Activated T-cell treated with anti-CD3 and anti-CD28 coated beads, Interleukin-2, amount 50 U/mL, for 24 hours (primary cell): ENCODE measurements around the gene LRMDA.

Experiments used
- DNase-seq: peaks from one replicate; pipeline ENCODE4 v3.0.0-alpha.2; 2020
- H3K27ac Mint-ChIP-seq: 2 replicates; pipeline ENCODE4 v1.8.0; 2020; ENCODE audit warnings: mild to moderate bottlenecking, mixed read lengths
- H3K27me3 Mint-ChIP-seq: 2 replicates; pipeline ENCODE4 v1.8.0; 2020; ENCODE audit warnings: mixed read lengths
- H3K36me3 Mint-ChIP-seq: 2 replicates; pipeline ENCODE4 v1.8.0; 2020; ENCODE audit warnings: low read depth, mixed read lengths
- H3K4me1 Mint-ChIP-seq: 2 replicates; pipeline ENCODE4 v1.8.0; 2020; ENCODE audit warnings: low read depth, mixed read lengths
- H3K4me3 Mint-ChIP-seq: 2 replicates; pipeline ENCODE4 v1.8.0; 2020; ENCODE audit warnings: mild to moderate bottlenecking, moderate library complexity, mixed read lengths
- H3K9me3 Mint-ChIP-seq: 2 replicates; pipeline ENCODE4 v1.8.0; 2020; ENCODE audit warnings: mixed read lengths

Gene LRMDA

GRCh38 chr10:75937823-75938222 lies 506.4 kb downstream of the LRMDA start:
- Mint-ChIP-seq H3K27ac (no peak overlapping the region), H3K4me3 (no peak overlapping the region), H3K36me3 (no peaks in the 10 kb centered on the region), H3K4me1 (no peaks in the 10 kb centered on the region), H3K9me3 (no peaks in the 10 kb centered on the region), H3K27me3 (peaks cover 12% of the 10 kb centered on the region)
- no peak for DNase-seq

DNA sequence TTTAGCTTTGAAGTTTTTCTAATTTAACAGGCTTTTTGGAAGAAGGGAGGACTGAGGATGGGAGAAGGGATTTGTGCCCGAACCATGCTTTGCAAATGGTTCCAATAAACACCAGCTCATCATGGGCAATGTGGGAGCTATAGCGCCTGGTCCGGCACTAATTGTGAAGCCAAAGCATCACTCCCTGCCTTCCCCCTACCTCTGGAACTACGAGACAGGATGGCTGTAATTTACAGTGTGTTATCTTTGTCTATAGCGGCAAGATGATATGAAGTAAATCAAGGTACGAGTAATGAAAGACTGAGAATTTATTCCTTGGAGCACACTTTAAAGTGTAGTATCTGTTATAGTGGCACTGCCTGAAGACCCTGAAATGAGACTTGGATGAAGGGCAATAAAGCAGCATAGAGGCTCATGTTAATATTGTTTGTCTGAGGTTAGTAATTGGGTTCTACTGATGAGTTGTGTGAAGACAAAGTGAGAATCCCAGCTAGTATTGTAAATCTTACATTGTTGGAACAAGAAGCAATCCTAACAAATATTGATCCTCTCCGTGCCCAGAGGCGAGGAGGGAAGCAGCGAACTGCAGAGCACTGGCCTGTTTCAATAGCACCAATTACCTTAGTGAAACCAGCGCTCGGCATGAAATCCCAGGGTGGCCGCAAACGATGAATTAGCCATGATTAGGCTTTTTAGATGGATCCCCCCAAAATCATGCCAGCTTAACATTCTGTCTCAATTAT lies 507.1 kb downstream of the LRMDA start:
- H3K9me3 Mint-ChIP-seq, result no peaks in the 10 kb centered on the region
- no peak overlapping the region for H3K27ac Mint-ChIP-seq
- H3K36me3 Mint-ChIP-seq, result no peaks in the 10 kb centered on the region
- no peak overlapping the region for H3K4me3 Mint-ChIP-seq
- H3K27me3 Mint-ChIP-seq, result peaks cover 12% of the 10 kb centered on the region
- DNase-seq, result no peak
- no peaks in the 10 kb centered on the region for H3K4me1 Mint-ChIP-seq

GRCh38 chr10:75939541-75939940 lies 508.1 kb downstream of the LRMDA start:
- Mint-ChIP-seq H3K36me3 (no peaks in the 10 kb centered on the region), H3K4me1 (no peaks in the 10 kb centered on the region), H3K27ac (no peak overlapping the region), H3K9me3 (peaks cover 4% of the 10 kb centered on the region), H3K27me3 (peaks cover 12% of the 10 kb centered on the region), H3K4me3 (no peak overlapping the region)
- no peak for DNase-seq

DNA sequence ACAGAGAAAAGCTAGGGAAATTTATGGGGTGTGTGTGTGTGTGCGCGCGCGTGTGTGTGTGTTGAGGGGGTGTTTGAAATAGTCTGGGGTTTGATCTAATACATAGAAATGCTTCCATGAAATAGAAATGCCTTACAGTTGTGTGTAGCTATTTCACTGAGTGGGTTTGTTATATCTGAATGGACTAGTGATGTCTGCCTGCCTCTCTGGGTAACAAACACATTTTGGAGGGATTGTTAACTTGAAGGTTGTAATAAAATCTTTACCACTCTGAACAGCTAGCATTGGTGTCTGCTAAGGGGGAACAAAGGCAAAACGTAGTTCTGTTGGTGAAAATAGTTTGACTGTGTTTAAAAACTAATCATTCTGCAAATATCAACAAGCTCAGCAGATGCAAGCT lies 509.3 kb downstream of the LRMDA start:
- Mint-ChIP-seq H3K27ac (no peak overlapping the region), H3K27me3 (peaks cover 12% of the 10 kb centered on the region), H3K4me1 (no peaks in the 10 kb centered on the region), H3K4me3 (no peak overlapping the region), H3K36me3 (no peaks in the 10 kb centered on the region), H3K9me3 (peaks cover 11% of the 10 kb centered on the region)
- no peak for DNase-seq

DNA sequence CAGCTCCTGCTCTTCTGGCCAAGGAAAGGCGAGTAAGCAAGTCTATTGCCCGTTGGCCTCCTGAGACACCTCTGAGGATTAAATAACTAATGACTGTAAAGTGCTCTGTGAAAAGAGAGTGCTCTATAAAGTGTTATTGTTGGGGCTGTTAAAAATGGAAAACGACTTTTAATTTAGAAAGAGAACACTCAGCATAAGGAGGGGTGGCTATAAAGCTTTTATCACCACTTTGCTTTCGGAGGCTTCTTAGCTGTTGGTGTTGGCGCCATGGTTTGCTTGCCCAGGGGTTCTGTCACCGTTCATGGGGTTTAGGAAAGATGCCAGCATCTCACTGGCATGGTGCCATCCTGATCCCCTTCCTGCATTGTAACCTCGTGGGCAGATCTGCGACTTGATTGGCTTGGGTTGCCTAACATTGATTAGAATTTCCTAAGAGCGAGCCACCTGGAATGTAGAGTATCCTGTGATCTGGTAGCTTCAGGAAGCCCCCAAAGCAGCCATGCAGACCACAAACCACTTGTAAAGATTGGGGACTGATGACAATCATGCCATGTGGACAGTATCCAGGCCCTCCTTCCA lies 509.9 kb downstream of the LRMDA start:
- no peaks in the 10 kb centered on the region for H3K36me3 Mint-ChIP-seq
- no peak overlapping the region for H3K4me3 Mint-ChIP-seq
- H3K4me1 Mint-ChIP-seq, result no peaks in the 10 kb centered on the region
- peaks cover 13% of the 10 kb centered on the region for H3K9me3 Mint-ChIP-seq
- no peak overlapping the region for H3K27ac Mint-ChIP-seq
- no peak for DNase-seq
- H3K27me3 Mint-ChIP-seq, result peaks cover 12% of the 10 kb centered on the region

- H3K36me3 Mint-ChIP-seq, result no peaks in the 10 kb centered on the region
- peaks cover 13% of the 10 kb centered on the region for H3K9me3 Mint-ChIP-seq
- H3K4me1 Mint-ChIP-seq, result no peaks in the 10 kb centered on the region
- H3K27ac Mint-ChIP-seq, result no peak overlapping the region
- DNase-seq, result no peak
- no peak overlapping the region for H3K4me3 Mint-ChIP-seq
- peaks cover 5% of the 10 kb centered on the region for H3K27me3 Mint-ChIP-seq
Measured at GRCh38 chr10:75944061-75944460, 512.6 kb downstream of the LRMDA start.

DNA sequence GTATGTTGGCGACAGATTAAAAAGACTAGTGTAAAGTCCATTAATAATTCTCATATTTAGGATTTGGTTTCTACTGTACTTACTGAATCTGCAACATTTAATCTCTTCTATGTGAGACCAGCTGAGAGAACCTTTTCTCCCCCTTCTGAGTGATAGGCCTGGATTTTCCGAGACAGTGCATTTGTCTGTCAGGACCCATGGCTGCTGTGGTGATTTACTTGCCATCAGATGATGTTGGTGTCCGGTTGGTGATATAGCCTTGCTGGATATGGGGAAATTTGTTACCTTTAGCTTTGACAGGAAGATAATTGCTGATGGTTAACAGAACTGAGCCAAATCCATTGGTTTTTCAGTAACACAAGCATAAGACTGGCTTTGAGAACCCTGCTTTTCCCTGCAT lies 517.2 kb downstream of the LRMDA start:
- Mint-ChIP-seq H3K27ac (no peak overlapping the region), H3K9me3 (peaks cover 13% of the 10 kb centered on the region), H3K36me3 (no peaks in the 10 kb centered on the region), H3K4me3 (no peak overlapping the region), H3K27me3 (no peaks in the 10 kb centered on the region), H3K4me1 (no peaks in the 10 kb centered on the region)
- DNase-seq, result no peak

DNA sequence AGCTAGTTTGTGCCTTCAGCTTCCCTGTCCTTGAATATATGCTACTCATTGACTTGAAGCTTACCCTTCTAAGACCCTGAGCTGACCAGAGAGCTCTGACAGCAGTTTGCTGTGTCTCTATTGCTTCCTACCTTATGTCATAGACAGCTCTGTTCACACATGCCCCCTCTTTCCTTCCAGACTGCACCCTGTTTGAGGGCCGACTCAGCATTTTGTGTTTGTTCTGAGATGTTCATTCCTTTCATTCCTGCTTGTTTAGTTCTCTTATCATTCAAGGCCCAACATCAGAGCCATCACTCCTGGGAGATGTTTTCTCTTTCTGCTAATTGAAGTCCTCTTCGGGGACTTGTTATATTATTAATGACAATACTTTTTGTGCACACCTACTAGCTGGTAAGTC lies 518.9 kb downstream of the LRMDA start:
- Mint-ChIP-seq H3K27me3 (no peaks in the 10 kb centered on the region), H3K4me1 (no peaks in the 10 kb centered on the region), H3K36me3 (no peaks in the 10 kb centered on the region), H3K9me3 (peaks cover 4% of the 10 kb centered on the region), H3K4me3 (no peak overlapping the region), H3K27ac (no peak overlapping the region)
- DNase-seq, result no peak

DNA sequence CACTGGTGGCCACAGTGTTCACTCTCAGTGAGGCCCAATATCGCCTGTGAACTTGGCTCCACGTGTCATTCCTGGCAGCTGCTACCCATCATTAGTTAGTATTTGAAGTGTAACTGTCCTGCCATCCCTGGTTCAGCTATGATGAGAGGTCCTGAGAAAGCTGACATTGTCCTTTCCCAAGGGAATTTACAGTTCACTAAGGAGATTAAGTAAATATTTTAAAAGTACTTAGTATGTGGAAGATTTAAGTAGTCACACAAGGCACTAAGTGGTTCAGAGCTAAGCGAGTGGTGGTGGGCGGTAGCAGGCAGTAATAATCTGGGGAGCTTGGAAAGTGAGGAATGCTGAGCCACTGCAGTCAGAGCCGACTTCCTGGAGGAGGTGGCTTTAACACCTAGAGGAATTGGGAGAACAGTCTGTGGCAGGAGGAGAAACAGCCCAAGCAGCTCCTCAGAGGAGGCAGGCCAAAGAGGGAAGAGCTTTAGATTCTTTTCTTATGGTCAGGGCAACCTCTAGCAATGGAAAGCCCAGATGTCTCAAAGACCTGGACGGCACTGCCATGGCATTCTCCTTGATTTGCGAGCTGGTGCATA lies 519.7 kb downstream of the LRMDA start:
- DNase-seq, result no peak
- no peak overlapping the region for H3K27ac Mint-ChIP-seq
- H3K4me3 Mint-ChIP-seq, result no peak overlapping the region
- H3K36me3 Mint-ChIP-seq, result no peaks in the 10 kb centered on the region
- H3K4me1 Mint-ChIP-seq, result no peaks in the 10 kb centered on the region
- H3K27me3 Mint-ChIP-seq, result no peaks in the 10 kb centered on the region
- H3K9me3 Mint-ChIP-seq, result peaks cover 2% of the 10 kb centered on the region

DNA sequence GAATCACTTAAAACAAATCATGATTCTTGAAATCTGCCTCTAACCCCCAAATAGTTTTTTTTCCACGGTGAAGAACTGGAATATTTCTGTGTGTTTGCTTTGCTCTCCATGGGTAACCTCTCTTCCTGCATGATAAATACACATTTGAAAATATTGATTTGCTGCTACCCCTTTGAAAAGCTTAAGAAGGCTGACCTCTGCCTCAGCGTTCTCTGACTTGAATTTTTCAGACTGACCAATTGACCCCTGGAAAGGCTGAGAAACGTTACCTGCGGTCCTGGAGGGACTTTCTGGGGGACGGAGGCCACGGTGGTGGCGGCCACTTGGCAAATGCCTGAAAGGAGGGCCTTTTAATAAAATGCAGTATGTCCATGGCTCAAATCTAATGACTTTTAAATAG lies 520.2 kb downstream of the LRMDA start:
- H3K36me3 Mint-ChIP-seq, result no peaks in the 10 kb centered on the region
- H3K4me1 Mint-ChIP-seq, result no peaks in the 10 kb centered on the region
- no peak overlapping the region for H3K27ac Mint-ChIP-seq
- no peak overlapping the region for H3K4me3 Mint-ChIP-seq
- DNase-seq, result no peak
- H3K27me3 Mint-ChIP-seq, result no peaks in the 10 kb centered on the region
- H3K9me3 Mint-ChIP-seq, result no peaks in the 10 kb centered on the region

DNA sequence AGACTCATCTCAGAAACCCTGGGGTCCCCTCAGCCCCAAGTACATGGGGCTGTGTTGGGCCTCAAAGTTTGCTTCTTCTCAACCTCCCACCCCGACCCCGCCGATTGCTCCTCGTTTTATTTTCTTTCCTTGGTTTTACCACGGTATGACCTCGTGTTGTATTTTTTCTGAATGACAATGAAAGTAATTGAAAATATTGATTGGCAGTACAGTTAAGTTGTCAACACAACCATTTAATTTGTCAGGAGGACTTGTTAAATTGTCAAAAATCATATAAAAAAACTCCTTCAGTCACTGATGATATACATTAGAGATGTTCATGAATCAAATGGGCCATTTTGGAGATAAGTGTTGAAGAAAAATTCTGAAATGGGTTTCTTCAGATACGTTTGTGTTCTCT lies 520.7 kb downstream of the LRMDA start:
- H3K9me3 Mint-ChIP-seq, result no peaks in the 10 kb centered on the region
- no peaks in the 10 kb centered on the region for H3K36me3 Mint-ChIP-seq
- H3K27ac Mint-ChIP-seq, result no peak overlapping the region
- no peaks in the 10 kb centered on the region for H3K27me3 Mint-ChIP-seq
- H3K4me1 Mint-ChIP-seq, result no peaks in the 10 kb centered on the region
- H3K4me3 Mint-ChIP-seq, result no peak overlapping the region
- no peak for DNase-seq

- H3K4me3 Mint-ChIP-seq, result no peak overlapping the region
- no peaks in the 10 kb centered on the region for H3K9me3 Mint-ChIP-seq
- H3K4me1 Mint-ChIP-seq, result no peaks in the 10 kb centered on the region
- no peaks in the 10 kb centered on the region for H3K36me3 Mint-ChIP-seq
- no peaks in the 10 kb centered on the region for H3K27me3 Mint-ChIP-seq
- no peak for DNase-seq
- H3K27ac Mint-ChIP-seq, result no peak overlapping the region
Measured at GRCh38 chr10:75954486-75954885, 523.1 kb downstream of the LRMDA start.

GRCh38 chr10:75955973-75956502 lies 524.6 kb downstream of the LRMDA start:
- Mint-ChIP-seq H3K9me3 (no peaks in the 10 kb centered on the region), H3K27ac (no peak overlapping the region), H3K36me3 (no peaks in the 10 kb centered on the region), H3K4me1 (no peaks in the 10 kb centered on the region), H3K4me3 (no peak overlapping the region), H3K27me3 (no peaks in the 10 kb centered on the region)
- no peak for DNase-seq

- Mint-ChIP-seq H3K27ac (no peak overlapping the region), H3K9me3 (no peaks in the 10 kb centered on the region), H3K4me3 (no peak overlapping the region), H3K4me1 (no peaks in the 10 kb centered on the region), H3K27me3 (no peaks in the 10 kb centered on the region), H3K36me3 (no peaks in the 10 kb centered on the region)
- no peak for DNase-seq
Measured at GRCh38 chr10:75956624-75957023, 525.2 kb downstream of the LRMDA start.
